DMS114 treated with DMSO at 0.1 percent for 48 hours (cell line): ENCODE results near the gene KRT31.
"Not testable (repeated sequence)": the region's sequence is repeated elsewhere in the genome, so short reads cannot be mapped to it uniquely, and the experiment has no call there.

ENCODE experiments used
- DNase-seq: peaks from one replicate; lab custom pipeline; 2025; ENCODE audit not compliant: unreplicated experiment; lab: John Stamatoyannopoulos, UW

The KRT31 gene

GRCh38 chr17:41418116-41418860, 20.9 kb upstream of the KRT31 start:
- DNase-seq = no peak

- no peak for DNase-seq
Observed at GRCh38 chr17:41417576-41418015, 20.2 kb upstream of the KRT31 start.

DNA sequence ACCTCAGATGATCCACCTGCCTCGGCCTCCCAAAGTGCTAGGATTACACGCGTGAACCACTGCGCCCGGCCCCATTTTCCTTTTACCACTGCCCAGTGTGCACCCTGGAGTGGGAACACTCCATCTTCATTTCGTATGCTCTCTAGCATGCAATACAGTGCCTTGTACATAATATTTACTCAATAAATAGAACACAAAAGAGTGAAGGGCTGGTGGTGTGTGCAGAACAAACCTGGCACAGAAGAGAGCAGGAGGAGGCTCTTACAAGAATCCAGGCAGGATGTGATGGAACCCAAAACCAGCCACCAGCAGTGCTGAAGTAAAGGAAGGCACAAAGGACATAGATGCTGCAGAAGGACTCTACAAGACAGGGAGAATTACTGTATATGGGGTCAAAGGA, 19.7 kb upstream of the KRT31 start:
- no peak for DNase-seq

- DNase-seq = no peak
Observed at GRCh38 chr17:41416479-41416878, 19.1 kb upstream of the KRT31 start.

GRCh38 chr17:41415833-41416335, 18.5 kb upstream of the KRT31 start:
- no peak for DNase-seq

GRCh38 chr17:41415411-41415810, 18.0 kb upstream of the KRT31 start:
- DNase-seq = no peak

DNA sequence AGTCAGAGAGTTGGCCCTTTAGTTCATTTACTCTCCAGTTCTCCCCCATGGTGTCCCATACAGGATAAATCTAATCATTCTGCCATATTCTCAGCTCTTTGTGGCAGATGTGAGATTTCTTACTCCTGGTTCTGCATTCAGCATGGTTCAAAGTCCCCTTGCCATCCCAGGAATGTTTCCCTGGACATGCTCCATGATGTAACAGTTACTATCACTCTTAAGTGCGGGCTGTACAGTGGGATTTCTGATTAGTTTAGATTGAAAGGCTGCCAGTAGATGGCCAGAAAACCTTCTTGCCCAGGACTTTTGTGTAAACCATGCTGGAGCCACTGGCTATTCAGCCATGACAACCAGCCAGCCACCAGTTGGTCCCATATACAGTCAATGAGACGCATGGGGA, 16.6 kb upstream of the KRT31 start:
- no peak for DNase-seq

DNA sequence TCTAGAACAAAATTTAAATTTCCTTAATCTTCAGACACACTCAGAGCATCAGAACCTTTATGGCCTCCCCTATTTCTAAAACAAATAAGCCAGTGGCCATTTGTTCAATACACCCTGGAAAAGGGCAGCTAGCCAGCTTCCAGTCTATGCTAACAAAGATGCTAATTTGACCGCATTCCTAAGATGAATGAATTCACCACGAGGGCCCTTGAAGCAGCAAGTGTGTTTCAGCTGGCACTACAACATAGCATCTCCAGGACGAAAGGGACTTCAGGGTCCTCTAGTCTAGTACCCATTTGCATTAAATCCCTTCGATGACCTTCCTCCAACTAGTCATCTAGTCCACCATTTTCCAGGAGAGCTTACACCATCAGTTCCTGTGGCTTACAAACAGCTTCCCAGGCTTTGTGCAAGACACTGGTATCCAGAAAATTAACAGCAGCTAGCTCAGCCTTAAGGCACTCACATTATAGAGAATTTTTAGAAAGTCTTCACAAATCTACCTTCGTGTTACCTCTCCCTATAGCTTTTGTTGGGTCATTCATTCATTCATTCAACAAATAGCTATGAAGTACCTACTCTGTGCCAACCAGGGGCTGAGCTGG, 16.0 kb upstream of the KRT31 start:
- no peak for DNase-seq

DNA sequence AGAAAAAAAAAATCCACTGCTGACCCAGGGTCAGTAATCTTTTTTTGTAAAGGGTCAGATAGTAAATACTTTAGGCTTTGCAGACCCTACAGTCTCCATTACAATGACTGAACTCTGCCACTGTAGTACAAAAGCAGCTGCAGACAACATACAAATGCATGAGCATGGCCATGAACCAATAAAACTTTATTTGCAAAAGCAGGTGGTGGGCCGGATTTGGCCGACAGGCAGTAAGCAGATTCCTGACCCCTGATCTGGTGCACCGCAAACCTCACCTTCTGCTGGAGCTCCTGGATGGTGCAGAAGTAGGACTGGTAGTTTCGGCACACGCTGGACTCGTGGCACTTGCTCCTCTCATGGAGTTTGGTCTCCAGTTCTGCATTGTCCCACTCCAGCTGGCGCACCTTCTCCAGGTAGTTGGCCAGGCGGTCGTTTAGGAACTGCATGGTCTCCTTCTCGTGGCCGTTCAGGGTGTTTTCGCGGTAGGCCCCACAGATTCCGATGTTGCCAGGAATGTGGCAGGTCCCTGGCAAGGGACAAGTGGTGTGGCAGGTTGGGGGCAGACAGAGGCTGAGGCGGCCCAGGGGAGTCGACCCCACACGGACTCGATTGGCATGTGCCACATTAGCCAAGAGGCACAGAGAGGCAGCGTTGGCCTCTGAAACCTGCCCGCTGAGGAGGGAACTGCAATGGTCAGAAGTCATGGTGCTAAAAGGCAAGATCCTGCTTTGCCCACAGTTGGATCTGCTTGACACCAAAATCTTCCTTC, 13.8 kb upstream of the KRT31 start:
- DNase-seq = no peak

GRCh38 chr17:41407226-41407625, 9.8 kb upstream of the KRT31 start:
- no peak for DNase-seq

GRCh38 chr17:41406205-41406604, 8.8 kb upstream of the KRT31 start:
- DNase-seq = no peak

DNA sequence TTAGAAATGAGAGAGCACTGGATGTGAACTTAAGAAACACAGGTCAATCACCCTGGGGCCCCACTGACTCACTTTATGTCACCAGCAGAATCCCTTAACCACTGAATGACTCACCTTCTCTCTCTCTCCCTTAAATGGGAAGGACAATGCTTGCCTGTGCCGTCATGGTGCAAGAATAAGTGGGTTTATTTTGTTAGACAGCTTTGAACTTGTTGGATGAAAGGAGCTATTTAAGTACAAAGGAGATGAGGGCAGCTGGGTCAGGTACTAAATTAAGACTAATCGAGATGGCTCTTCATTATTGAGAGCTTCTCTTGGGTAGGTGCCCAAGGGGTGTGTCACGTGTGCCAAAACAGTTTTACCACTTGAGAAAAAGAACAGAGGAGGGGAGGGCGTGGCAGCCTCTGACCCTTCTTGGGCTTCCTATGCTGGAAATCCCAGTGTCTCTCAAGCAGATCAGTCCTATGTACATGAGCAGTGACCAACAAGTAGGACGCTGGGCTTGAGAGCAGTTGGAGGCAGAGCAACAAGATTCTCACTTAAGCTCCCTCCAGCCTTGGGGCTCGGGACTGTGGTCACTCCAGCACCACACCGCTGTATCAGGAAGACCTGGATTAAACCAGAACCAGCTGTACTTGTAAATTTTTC, 6.7 kb upstream of the KRT31 start:
- no peak for DNase-seq

DNA sequence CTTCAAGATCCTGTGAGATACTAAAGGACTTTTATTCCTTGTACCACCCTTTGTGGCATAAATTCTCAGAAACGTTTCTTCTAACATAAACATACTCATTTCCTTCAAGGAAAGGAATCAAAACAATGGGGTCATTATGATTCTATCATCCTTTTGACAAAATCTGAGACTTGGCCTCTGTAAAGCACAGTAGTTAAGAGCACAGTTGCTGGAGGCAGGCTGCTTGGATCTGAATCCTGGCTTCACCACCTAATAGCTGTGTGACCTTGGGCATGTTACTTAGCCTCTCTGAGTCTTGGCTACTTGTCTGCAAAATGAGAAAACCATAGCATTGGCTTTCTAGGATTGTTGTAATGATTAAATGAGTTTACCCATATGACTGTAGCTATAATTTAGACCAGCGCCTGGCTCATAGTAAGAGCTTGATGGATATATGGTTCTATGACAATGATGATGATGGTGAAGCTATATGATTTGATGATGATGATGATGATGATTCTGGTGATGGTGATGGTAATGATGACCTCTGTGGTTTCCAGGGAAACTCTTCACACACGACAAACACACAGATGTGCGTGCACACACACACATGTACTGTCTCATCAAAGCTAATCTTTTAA, 6.1 kb upstream of the KRT31 start:
- DNase-seq = no peak

DNA sequence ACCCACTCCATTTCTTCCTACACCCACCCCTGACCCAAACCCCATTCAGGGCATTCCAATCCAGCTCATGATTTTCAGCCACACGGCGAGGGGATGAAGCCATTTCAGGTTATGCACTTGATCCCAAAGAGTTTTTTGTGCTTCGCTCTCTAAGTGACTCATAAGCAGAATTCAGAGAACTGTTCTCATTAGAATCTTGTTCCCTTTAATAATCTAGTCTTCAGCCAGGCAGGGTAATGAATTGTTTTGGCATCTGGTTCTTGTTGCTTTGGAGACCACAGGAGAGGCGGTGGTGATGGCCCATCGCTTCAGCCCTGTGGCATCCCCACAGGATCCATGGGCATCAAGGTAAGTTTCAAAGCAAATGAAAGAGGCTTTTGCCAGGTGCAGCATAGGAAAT, 4.8 kb upstream of the KRT31 start:
- no peak for DNase-seq

DNA sequence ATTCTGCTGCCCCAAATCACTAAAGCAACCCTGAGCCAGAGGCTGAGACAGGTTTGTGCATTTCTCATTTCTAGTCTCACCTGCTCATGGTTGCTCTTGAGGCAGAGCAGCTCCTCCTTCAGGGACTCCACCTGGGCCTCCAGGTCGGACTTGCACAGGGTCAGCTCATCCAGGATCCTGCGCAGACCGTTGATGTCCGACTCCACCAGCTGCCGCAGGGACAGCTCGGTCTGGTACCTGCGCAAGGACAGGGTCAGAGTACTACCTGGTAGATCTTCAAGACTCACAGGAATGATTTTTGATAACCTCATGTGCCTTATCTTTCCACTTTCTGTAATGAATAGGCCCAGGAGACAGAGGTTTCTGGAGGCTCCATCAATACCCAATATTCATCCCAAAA, 1.1 kb downstream of the KRT31 start:
- no peak for DNase-seq

DNA sequence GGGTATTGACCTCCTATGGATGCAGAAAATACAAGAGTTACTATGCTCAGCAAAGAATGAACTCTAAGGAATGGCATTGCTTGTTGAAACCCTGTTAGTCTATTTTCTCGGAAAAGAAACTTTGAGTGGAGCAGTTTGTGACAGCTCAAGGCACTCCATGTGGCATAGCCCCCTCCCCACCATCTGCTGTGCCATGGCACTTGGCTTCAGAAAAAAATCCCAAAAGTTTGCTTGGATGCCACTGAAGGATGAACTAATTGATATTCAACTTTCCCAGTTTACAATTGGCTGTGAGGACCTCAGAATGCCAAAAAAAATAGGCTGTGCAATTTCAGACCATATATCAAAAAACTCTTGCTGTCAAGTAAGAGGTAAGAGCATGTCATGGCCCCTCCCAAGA, 1.8 kb downstream of the KRT31 start:
- DNase-seq = no peak

- not testable (repeated sequence) for DNase-seq
Observed at GRCh38 chr17:41395044-41395443, 2.4 kb downstream of the KRT31 start.

- DNase-seq = no peak
Observed at GRCh38 chr17:41394254-41394996, 3.0 kb downstream of the KRT31 start.

GRCh38 chr17:41393826-41394225, 3.6 kb downstream of the KRT31 start:
- no peak for DNase-seq

- DNase-seq = no peak
Observed at GRCh38 chr17:41393294-41393693, 4.1 kb downstream of the KRT31 start.
